ENCODE measurements around the gene ELK4.

Gene ELK4

DNA sequence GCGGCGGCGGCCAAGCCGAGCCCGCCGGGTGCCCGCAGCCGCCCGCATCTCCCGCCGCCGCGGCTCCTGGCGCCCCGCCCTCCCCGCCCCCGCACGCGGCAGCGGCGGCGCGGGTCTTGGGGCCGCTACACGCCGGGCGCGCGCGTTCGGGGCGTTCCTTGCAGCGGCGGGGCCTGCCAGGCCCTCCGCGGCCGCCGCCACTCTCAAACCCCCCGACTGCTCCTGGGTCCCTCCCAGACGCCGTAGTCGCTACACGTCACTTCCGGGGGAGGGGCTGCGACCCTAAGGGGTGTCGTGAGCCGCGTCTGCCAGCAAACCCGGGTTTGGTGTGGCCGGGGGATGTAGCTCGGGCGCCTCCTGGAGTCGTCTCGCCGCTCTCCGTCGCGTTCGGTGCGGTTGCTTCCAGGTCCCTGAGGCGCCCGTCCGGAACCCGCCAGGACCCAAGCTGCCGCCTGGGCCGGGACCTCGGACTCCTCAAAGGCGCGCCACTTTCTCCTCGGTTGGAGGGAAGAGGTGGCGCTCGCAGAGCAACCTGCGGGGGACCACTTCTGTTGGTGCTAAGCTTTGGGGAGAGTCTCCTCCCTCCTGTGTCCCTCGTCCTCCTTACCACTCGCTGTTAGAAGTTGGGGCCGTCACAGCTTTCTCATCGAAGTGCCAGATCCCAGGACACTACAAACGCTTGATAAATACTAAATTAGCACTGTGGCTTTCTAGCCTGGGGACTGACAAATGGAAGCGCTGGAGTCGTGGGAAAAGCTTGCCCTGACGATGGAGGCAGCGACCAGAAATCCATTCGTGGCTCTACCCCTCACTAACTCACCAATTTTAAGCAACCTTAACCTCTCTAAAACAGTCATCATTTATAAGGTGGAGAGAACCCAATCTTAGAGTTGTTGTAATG is at the start of gene ELK4:
Gene ELK4, minus strand, starts transcription at position 244 of the 901 bp plus-strand sequence. CDS start 8,129 bp downstream, outside the sequence.
- H3K27me3 Mint-ChIP-seq = no peaks in the 10 kb centered on the region
- H3K27ac Mint-ChIP-seq = peak within 1 kb of the TSS; percentile 91
- no peaks in the 10 kb centered on the region for H3K9me3 Mint-ChIP-seq
- H3K4me1 Mint-ChIP-seq = peaks cover 36% of the 10 kb centered on the region
- H3K36me3 Mint-ChIP-seq = peaks cover 2% of the 10 kb centered on the region
- peak; percentile 96 for ATAC-seq
- peak within 1 kb of the TSS; percentile 86 for H3K4me3 Mint-ChIP-seq

DNA sequence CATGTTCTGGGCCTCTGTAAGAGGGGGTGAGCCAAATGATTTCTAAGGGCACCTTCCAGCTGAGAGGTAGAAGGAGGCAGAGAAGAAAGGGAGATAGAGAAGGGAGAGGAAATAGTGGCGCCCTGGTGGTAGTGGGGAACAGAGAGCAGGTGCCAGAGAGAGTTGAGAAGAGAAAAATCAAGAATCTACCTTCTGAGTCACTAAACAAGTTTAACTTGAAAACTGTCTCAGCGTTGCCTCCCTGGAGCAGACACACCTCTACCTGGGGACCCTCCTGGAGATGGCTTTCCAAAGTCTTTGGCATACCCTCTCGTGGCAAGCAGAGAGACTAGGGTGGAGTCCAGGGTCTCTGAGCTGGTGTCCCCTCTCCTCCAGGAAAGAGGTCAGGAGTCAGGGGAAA is 49.6 kb upstream of the ELK4 start:
- Mint-ChIP-seq H3K27ac (peak overlapping the region; percentile 83), H3K4me3 (peak overlapping the region; percentile 74), H3K27me3 (no peaks in the 10 kb centered on the region), H3K9me3 (no peaks in the 10 kb centered on the region), H3K36me3 (no peaks in the 10 kb centered on the region), H3K4me1 (peaks cover 32% of the 10 kb centered on the region)
- no peak for ATAC-seq

GRCh38 chr1:205680073-205680851 is 48.5 kb upstream of the ELK4 start, which contains the start of gene SLC45A3:
Gene SLC45A3 (minus strand): TSS chr1:205680509. CDS start chr1:205664656, 15,853 bp downstream.
- peak within 1 kb of the TSS; percentile 83 for H3K27ac Mint-ChIP-seq

DNA sequence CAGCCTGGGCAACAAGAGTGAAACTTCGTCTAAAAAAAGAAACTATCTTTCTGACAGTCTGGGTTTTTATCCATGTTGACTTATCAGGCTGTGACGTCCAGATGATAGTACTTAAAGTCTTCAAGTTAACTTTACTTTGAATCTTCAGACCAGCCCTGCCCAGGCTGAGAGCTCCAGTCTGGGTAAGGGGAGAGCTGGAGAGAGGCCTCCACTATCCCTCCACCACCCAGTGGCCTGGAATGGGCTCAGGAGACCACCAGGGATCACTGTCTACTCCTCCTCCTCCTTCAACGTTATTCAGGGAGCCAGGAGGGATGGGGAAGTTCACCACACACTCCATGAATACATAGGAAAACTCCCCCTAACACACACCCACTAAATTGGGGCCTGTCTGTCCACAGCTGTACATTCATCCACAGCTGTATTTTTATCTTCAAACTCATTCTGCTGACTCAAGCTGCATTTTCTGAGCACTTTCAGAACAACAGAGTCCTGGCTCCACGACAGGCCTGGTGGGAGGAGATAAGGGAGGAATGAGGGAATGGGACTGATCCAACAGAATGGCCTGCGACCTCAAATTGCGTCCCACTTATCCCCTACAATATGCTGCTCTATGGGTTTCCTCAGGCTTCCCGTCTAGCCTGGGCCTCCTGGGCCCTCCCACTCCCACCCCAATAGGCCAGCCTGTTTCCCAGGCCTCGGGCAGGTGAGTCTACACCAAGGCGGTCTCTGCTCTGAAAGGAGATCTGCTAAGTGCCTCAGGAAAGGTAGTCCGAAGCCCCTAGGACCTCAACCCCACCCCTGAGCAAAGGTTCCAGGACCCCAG is 46.7 kb upstream of the ELK4 start:
- no peaks in the 10 kb centered on the region for H3K36me3 Mint-ChIP-seq
- no peak for ATAC-seq
- H3K4me3 Mint-ChIP-seq = peak overlapping the region; percentile 91
- H3K9me3 Mint-ChIP-seq = no peaks in the 10 kb centered on the region
- no peaks in the 10 kb centered on the region for H3K27me3 Mint-ChIP-seq
- peak overlapping the region; percentile 83 for H3K27ac Mint-ChIP-seq
- peaks cover 44% of the 10 kb centered on the region for H3K4me1 Mint-ChIP-seq

More at GRCh38 chr1:205680073-205680851, 48.5 kb upstream of the ELK4 start, which contains the start of gene SLC45A3:
- Mint-ChIP-seq H3K9me3 (no peaks in the 10 kb centered on the region), H3K4me1 (peaks cover 43% of the 10 kb centered on the region), H3K36me3 (no peaks in the 10 kb centered on the region), H3K4me3 (peak within 1 kb of the TSS; percentile 91), H3K27me3 (no peaks in the 10 kb centered on the region)
- peak; percentile 80 for ATAC-seq

- H3K9me3 Mint-ChIP-seq = no peaks in the 10 kb centered on the region
- ATAC-seq = no peak
- H3K4me1 Mint-ChIP-seq = peaks cover 55% of the 10 kb centered on the region
- no peaks in the 10 kb centered on the region for H3K36me3 Mint-ChIP-seq
- H3K4me3 Mint-ChIP-seq = no peak overlapping the region
- no peaks in the 10 kb centered on the region for H3K27me3 Mint-ChIP-seq
- H3K27ac Mint-ChIP-seq = peak overlapping the region; percentile 12
Measured at GRCh38 chr1:205677167-205677566, 45.4 kb upstream of the ELK4 start.

DNA sequence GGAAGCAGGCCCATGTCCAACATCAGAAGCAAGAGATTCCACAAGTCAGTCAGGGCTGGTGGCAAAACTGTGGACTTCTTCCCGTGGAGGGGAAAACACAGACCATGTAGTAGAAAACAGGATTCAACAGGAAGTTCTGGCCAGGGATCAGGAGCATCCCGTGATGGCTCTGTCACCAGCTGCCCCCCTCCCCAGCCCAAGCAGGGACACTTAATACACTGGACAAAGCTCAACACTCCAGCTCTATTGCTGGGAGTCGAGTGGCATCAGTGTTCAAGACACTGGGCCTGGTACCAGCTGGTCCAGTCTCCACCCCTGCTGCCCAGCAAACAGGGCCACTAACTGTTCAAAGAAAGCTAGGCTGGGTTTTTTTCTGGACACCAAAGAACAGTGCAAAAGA is 44.8 kb upstream of the ELK4 start:
- Mint-ChIP-seq H3K4me3 (no peak overlapping the region), H3K9me3 (no peaks in the 10 kb centered on the region), H3K27ac (peak overlapping the region; percentile 12), H3K4me1 (peaks cover 61% of the 10 kb centered on the region), H3K27me3 (no peaks in the 10 kb centered on the region), H3K36me3 (no peaks in the 10 kb centered on the region)
- ATAC-seq = no peak

GRCh38 chr1:205676002-205676401 is 44.2 kb upstream of the ELK4 start:
- Mint-ChIP-seq H3K36me3 (no peaks in the 10 kb centered on the region), H3K4me1 (peaks cover 64% of the 10 kb centered on the region), H3K27ac (peak overlapping the region; percentile 12), H3K4me3 (no peak overlapping the region), H3K27me3 (no peaks in the 10 kb centered on the region), H3K9me3 (no peaks in the 10 kb centered on the region)
- no peak for ATAC-seq

- Mint-ChIP-seq H3K4me1 (peaks cover 66% of the 10 kb centered on the region), H3K27ac (peak overlapping the region; percentile 12), H3K9me3 (no peaks in the 10 kb centered on the region), H3K27me3 (no peaks in the 10 kb centered on the region), H3K36me3 (no peaks in the 10 kb centered on the region), H3K4me3 (no peak overlapping the region)
- no peak for ATAC-seq
Measured at GRCh38 chr1:205675247-205675646, 43.4 kb upstream of the ELK4 start.

DNA sequence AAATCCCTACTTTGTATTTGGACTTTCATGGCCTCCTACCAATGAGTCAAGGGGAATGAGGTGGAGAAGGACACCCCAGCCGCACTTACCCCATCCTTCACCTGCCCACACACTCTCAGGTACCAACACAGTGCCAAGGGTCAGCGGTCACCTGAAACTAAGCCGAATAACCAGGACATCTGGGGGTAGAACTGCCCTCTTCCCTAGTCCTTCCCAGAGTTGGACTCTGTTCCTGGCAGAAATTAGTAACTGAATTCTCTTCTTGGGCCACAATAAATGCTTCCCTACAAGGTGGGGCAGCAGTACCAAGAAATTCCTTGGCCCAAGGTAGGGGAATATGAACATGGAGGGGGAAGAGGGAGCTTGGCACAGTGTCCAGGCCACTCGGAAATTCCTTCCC is 41.2 kb upstream of the ELK4 start:
- Mint-ChIP-seq H3K4me1 (peaks cover 75% of the 10 kb centered on the region), H3K4me3 (no peak overlapping the region), H3K27ac (no peak overlapping the region), H3K36me3 (no peaks in the 10 kb centered on the region), H3K27me3 (no peaks in the 10 kb centered on the region), H3K9me3 (no peaks in the 10 kb centered on the region)
- no peak for ATAC-seq

GRCh38 chr1:205672395-205672889 is 40.6 kb upstream of the ELK4 start:
- no peaks in the 10 kb centered on the region for H3K9me3 Mint-ChIP-seq
- no peaks in the 10 kb centered on the region for H3K27me3 Mint-ChIP-seq
- H3K4me3 Mint-ChIP-seq = no peak overlapping the region
- peak overlapping the region; percentile 86 for H3K27ac Mint-ChIP-seq
- no peak for ATAC-seq
- H3K4me1 Mint-ChIP-seq = peaks cover 79% of the 10 kb centered on the region
- no peaks in the 10 kb centered on the region for H3K36me3 Mint-ChIP-seq

GRCh38 chr1:205670611-205671430 is 39.0 kb upstream of the ELK4 start:
- ATAC-seq = no peak
- peak overlapping the region; percentile 23 for H3K4me3 Mint-ChIP-seq
- H3K36me3 Mint-ChIP-seq = no peaks in the 10 kb centered on the region
- H3K27ac Mint-ChIP-seq = peak overlapping the region; percentile 86
- no peaks in the 10 kb centered on the region for H3K9me3 Mint-ChIP-seq
- H3K4me1 Mint-ChIP-seq = peaks cover 78% of the 10 kb centered on the region
- no peaks in the 10 kb centered on the region for H3K27me3 Mint-ChIP-seq

DNA sequence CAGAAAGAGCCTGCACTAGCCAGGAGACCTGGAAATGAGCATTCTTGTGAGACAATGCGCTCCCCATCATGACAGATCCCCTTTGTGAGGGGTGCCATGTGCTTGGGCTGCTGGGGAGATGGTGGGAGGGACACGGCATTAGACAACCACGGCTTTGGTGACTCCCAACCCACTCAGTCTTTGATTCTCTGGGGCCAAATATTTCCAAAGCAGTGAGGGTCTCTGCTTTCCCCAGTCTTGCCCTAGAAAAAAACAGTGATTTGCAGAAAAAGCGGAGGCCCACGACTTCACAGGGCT is 38.3 kb upstream of the ELK4 start:
- ATAC-seq = no peak
- peak overlapping the region; percentile 75 for H3K4me3 Mint-ChIP-seq
- H3K27me3 Mint-ChIP-seq = no peaks in the 10 kb centered on the region
- no peaks in the 10 kb centered on the region for H3K36me3 Mint-ChIP-seq
- H3K4me1 Mint-ChIP-seq = peaks cover 81% of the 10 kb centered on the region
- no peaks in the 10 kb centered on the region for H3K9me3 Mint-ChIP-seq
- peak overlapping the region; percentile 86 for H3K27ac Mint-ChIP-seq

- peak overlapping the region; percentile 75 for H3K4me3 Mint-ChIP-seq
- peak overlapping the region; percentile 86 for H3K27ac Mint-ChIP-seq
- peak; percentile 77 for ATAC-seq
- H3K4me1 Mint-ChIP-seq = peaks cover 86% of the 10 kb centered on the region
- no peaks in the 10 kb centered on the region for H3K9me3 Mint-ChIP-seq
- H3K36me3 Mint-ChIP-seq = no peaks in the 10 kb centered on the region
- H3K27me3 Mint-ChIP-seq = no peaks in the 10 kb centered on the region
Measured at GRCh38 chr1:205669341-205670149, 37.7 kb upstream of the ELK4 start.
